ENCODE results near the gene CDH6. TPM values are rescaled to one million over a fixed set of nuclear protein-coding genes. Genes with fewer than 3 reads are reported as not detected.

CDH6 gene
- total RNA-seq, 1 experiment from 2014 or later: 2.3 TPM

- no peaks in the 10 kb centered on the region for H3K4me1 Mint-ChIP-seq (ENCODE audit: low read depth, unreplicated experiment)
- H3K27me3 Mint-ChIP-seq (ENCODE audit: unreplicated experiment): no peaks in the 10 kb centered on the region
- no TSS peak for BruUV-seq (replicated peaks)
- TF ChIP-seq, protein P1, sequence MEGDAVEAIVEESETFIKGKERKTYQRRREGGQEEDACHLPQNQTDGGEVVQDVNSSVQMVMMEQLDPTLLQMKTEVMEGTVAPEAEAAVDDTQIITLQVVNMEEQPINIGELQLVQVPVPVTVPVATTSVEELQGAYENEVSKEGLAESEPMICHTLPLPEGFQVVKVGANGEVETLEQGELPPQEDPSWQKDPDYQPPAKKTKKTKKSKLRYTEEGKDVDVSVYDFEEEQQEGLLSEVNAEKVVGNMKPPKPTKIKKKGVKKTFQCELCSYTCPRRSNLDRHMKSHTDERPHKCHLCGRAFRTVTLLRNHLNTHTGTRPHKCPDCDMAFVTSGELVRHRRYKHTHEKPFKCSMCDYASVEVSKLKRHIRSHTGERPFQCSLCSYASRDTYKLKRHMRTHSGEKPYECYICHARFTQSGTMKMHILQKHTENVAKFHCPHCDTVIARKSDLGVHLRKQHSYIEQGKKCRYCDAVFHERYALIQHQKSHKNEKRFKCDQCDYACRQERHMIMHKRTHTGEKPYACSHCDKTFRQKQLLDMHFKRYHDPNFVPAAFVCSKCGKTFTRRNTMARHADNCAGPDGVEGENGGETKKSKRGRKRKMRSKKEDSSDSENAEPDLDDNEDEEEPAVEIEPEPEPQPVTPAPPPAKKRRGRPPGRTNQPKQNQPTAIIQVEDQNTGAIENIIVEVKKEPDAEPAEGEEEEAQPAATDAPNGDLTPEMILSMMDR (IDR thresholded peaks at IDR 0.05; ENCODE audit: unreplicated experiment): no peak
- no peak overlapping the region for H3K27ac Mint-ChIP-seq (ENCODE audit: unreplicated experiment)
- H3K9me3 Mint-ChIP-seq (ENCODE audit: low read depth, unreplicated experiment): peaks cover 5% of the 10 kb centered on the region
- no peaks in the 10 kb centered on the region for H3K36me3 Mint-ChIP-seq (ENCODE audit: insufficient read depth, unreplicated experiment)
- no peak overlapping the region for H3K4me3 Mint-ChIP-seq (ENCODE audit: low read depth, unreplicated experiment)
- no peak for DNase-seq
- intact Hi-C loops (cut with micrococcal nuclease; ENCODE audit: unreplicated experiment): no loop called here
- CTCF ChIA-PET: no interaction called here
Observed at GRCh38 chr5:31283326-31283725, 89.8 kb downstream of the CDH6 start.

- Mint-ChIP-seq H3K9me3 (ENCODE audit: low read depth, unreplicated experiment) (peaks cover 5% of the 10 kb centered on the region), H3K27ac (ENCODE audit: unreplicated experiment) (no peak overlapping the region), H3K36me3 (ENCODE audit: insufficient read depth, unreplicated experiment) (no peaks in the 10 kb centered on the region), H3K27me3 (ENCODE audit: unreplicated experiment) (no peaks in the 10 kb centered on the region), H3K4me3 (ENCODE audit: low read depth, unreplicated experiment) (no peak overlapping the region), H3K4me1 (ENCODE audit: low read depth, unreplicated experiment) (no peaks in the 10 kb centered on the region)
- TF ChIP-seq, protein P1 (IDR thresholded peaks at IDR 0.05; ENCODE audit: unreplicated experiment): no peak
- CTCF ChIA-PET: no interaction called here
- no TSS peak for BruUV-seq (replicated peaks)
- DNase-seq: no peak
- intact Hi-C loops (cut with micrococcal nuclease; ENCODE audit: unreplicated experiment): no loop called here
Observed at GRCh38 chr5:31285025-31285424, 91.5 kb downstream of the CDH6 start.

- no peak overlapping the region for H3K4me3 Mint-ChIP-seq (ENCODE audit: low read depth, unreplicated experiment)
- TF ChIP-seq, protein P1 (IDR thresholded peaks at IDR 0.05; ENCODE audit: unreplicated experiment): no peak
- CTCF ChIA-PET: no interaction called here
- no peaks in the 10 kb centered on the region for H3K4me1 Mint-ChIP-seq (ENCODE audit: low read depth, unreplicated experiment)
- no peak for DNase-seq
- H3K27me3 Mint-ChIP-seq (ENCODE audit: unreplicated experiment): no peaks in the 10 kb centered on the region
- H3K36me3 Mint-ChIP-seq (ENCODE audit: insufficient read depth, unreplicated experiment): no peaks in the 10 kb centered on the region
- intact Hi-C loops (cut with micrococcal nuclease; ENCODE audit: unreplicated experiment): no loop called here
- H3K9me3 Mint-ChIP-seq (ENCODE audit: low read depth, unreplicated experiment): peaks cover 3% of the 10 kb centered on the region
- H3K27ac Mint-ChIP-seq (ENCODE audit: unreplicated experiment): no peak overlapping the region
- BruUV-seq (replicated peaks): no TSS peak
Observed at GRCh38 chr5:31287985-31288384, 94.5 kb downstream of the CDH6 start.

DNA sequence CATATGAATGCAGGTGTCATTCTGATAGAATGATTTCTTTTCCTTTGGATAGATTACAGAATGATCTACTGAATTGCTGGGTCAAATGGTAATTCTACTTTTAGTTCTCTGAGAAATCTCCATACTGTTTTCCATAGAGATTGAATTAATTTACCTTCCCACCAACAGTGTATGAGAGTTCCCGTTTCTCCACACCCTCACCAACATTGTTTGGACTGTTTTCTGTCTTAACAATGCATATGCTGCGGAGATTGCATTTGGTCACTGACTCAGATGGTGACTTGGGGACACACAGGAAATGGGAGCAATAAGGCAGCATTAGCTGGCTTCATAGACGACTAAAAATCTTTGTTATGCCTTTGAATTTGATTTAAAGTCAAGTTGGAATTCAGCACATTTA is 95.9 kb downstream of the CDH6 start:
- CTCF ChIA-PET: no interaction called here
- no peaks in the 10 kb centered on the region for H3K36me3 Mint-ChIP-seq (ENCODE audit: insufficient read depth, unreplicated experiment)
- H3K4me3 Mint-ChIP-seq (ENCODE audit: low read depth, unreplicated experiment): no peak overlapping the region
- no peaks in the 10 kb centered on the region for H3K27me3 Mint-ChIP-seq (ENCODE audit: unreplicated experiment)
- H3K9me3 Mint-ChIP-seq (ENCODE audit: low read depth, unreplicated experiment): peaks cover 3% of the 10 kb centered on the region
- TF ChIP-seq, protein P1 (IDR thresholded peaks at IDR 0.05; ENCODE audit: unreplicated experiment): no peak
- intact Hi-C loops (cut with micrococcal nuclease; ENCODE audit: unreplicated experiment): no loop called here
- no TSS peak for BruUV-seq (replicated peaks)
- H3K4me1 Mint-ChIP-seq (ENCODE audit: low read depth, unreplicated experiment): no peaks in the 10 kb centered on the region
- no peak overlapping the region for H3K27ac Mint-ChIP-seq (ENCODE audit: unreplicated experiment)
- no peak for DNase-seq
